ENCODE measurements around the gene TPRX1.

Gene TPRX1

DNA sequence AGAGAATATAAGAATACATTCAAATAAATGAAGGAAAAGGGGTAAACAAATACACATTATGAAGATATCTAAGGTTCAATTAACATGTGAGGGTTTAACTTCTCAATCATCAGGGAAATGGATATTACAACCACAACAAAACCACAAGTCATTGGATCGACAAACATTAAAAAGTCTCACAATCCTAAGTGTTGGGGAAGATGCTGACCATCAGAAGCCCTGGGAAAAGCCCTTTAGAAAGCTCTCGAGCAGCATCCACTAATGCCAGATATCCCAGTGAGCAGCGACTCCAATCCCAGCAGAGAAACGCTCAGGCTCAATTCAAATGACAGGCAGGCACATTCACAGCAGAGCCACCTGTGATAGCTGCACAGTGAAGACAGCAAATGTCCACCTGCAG lies 3.1 kb downstream of the TPRX1 start:
- Histone ChIP-seq H2AFZ (ENCODE audit: low read length) (no peak overlapping the region), H3F3A (ENCODE audit: insufficient read depth, low read length) (no peaks in the 10 kb centered on the region), H3K27me3 (replicated peaks; ENCODE audit: insufficient read depth, low read length) (peaks cover 46% of the 10 kb centered on the region), H3K79me2 (ENCODE audit: low read length) (no peaks in the 10 kb centered on the region), H3K9me2 (replicated peaks; ENCODE audit: insufficient read depth, low read length) (no peaks in the 10 kb centered on the region), H3K4me2 (ENCODE audit: low read depth, low read length) (no peak overlapping the region), H4K20me1 (ENCODE audit: insufficient read depth, low read length) (no peaks in the 10 kb centered on the region), H3K9me3 (replicated peaks; ENCODE audit: insufficient read depth, low read length) (no peaks in the 10 kb centered on the region), H3K36me3 (replicated peaks; ENCODE audit: insufficient read depth, low read length) (no peaks in the 10 kb centered on the region), H3K4me1 (ENCODE audit: low read length) (no peaks in the 10 kb centered on the region), H3K27ac (ENCODE audit: low read length) (no peak overlapping the region), H3K9ac (ENCODE audit: low read length) (no peak overlapping the region), H3K4me3 (ENCODE audit: low read length) (no peak overlapping the region)
- no peak for DNase-seq
- TF ChIP-seq, protein P1, sequence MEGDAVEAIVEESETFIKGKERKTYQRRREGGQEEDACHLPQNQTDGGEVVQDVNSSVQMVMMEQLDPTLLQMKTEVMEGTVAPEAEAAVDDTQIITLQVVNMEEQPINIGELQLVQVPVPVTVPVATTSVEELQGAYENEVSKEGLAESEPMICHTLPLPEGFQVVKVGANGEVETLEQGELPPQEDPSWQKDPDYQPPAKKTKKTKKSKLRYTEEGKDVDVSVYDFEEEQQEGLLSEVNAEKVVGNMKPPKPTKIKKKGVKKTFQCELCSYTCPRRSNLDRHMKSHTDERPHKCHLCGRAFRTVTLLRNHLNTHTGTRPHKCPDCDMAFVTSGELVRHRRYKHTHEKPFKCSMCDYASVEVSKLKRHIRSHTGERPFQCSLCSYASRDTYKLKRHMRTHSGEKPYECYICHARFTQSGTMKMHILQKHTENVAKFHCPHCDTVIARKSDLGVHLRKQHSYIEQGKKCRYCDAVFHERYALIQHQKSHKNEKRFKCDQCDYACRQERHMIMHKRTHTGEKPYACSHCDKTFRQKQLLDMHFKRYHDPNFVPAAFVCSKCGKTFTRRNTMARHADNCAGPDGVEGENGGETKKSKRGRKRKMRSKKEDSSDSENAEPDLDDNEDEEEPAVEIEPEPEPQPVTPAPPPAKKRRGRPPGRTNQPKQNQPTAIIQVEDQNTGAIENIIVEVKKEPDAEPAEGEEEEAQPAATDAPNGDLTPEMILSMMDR (IDR thresholded peaks at IDR 0.05; ENCODE audit: low read length): no peak
- TF ChIP-seq EZH2 (optimal IDR thresholded peaks at IDR 0.05; ENCODE audit: low read depth, low read length): no peak
- TF ChIP-seq EZH2phosphoT487 (IDR thresholded peaks at IDR 0.05; ENCODE audit: low read length): no peak

GRCh38 chr19:47798904-47799266 lies 5.5 kb downstream of the TPRX1 start:
- Histone ChIP-seq H3K4me3 (ENCODE audit: low read length) (no peak overlapping the region), H3K27ac (ENCODE audit: low read length) (no peak overlapping the region), H3K36me3 (replicated peaks; ENCODE audit: insufficient read depth, low read length) (no peaks in the 10 kb centered on the region), H3K4me1 (ENCODE audit: low read length) (no peaks in the 10 kb centered on the region), H2AFZ (ENCODE audit: low read length) (no peak overlapping the region), H3K9me2 (replicated peaks; ENCODE audit: insufficient read depth, low read length) (no peaks in the 10 kb centered on the region), H3K27me3 (replicated peaks; ENCODE audit: insufficient read depth, low read length) (peaks cover 46% of the 10 kb centered on the region), H3K9me3 (replicated peaks; ENCODE audit: insufficient read depth, low read length) (no peaks in the 10 kb centered on the region), H3K4me2 (ENCODE audit: low read depth, low read length) (no peak overlapping the region), H3K79me2 (ENCODE audit: low read length) (no peaks in the 10 kb centered on the region), H4K20me1 (ENCODE audit: insufficient read depth, low read length) (no peaks in the 10 kb centered on the region), H3F3A (ENCODE audit: insufficient read depth, low read length) (no peaks in the 10 kb centered on the region), H3K9ac (ENCODE audit: low read length) (no peak overlapping the region)
- no peak for DNase-seq
- TF ChIP-seq EZH2 (optimal IDR thresholded peaks at IDR 0.05; ENCODE audit: low read depth, low read length): no peak
- TF ChIP-seq, protein P1 (IDR thresholded peaks at IDR 0.05; ENCODE audit: low read length): no peak
- no peak for TF ChIP-seq EZH2phosphoT487 (IDR thresholded peaks at IDR 0.05; ENCODE audit: low read length)

GRCh38 chr19:47797996-47798903 lies 6.1 kb downstream of the TPRX1 start:
- DNase-seq: no peak
- Histone ChIP-seq H3K9ac (ENCODE audit: low read length) (no peak overlapping the region), H2AFZ (ENCODE audit: low read length) (no peak overlapping the region), H3K4me3 (ENCODE audit: low read length) (no peak overlapping the region), H3F3A (ENCODE audit: insufficient read depth, low read length) (no peaks in the 10 kb centered on the region), H3K4me1 (ENCODE audit: low read length) (no peaks in the 10 kb centered on the region), H3K27ac (ENCODE audit: low read length) (no peak overlapping the region), H3K9me3 (replicated peaks; ENCODE audit: insufficient read depth, low read length) (no peaks in the 10 kb centered on the region), H3K9me2 (replicated peaks; ENCODE audit: insufficient read depth, low read length) (no peaks in the 10 kb centered on the region), H4K20me1 (ENCODE audit: insufficient read depth, low read length) (no peaks in the 10 kb centered on the region), H3K79me2 (ENCODE audit: low read length) (no peaks in the 10 kb centered on the region), H3K36me3 (replicated peaks; ENCODE audit: insufficient read depth, low read length) (no peaks in the 10 kb centered on the region), H3K27me3 (replicated peaks; ENCODE audit: insufficient read depth, low read length) (peaks cover 48% of the 10 kb centered on the region), H3K4me2 (ENCODE audit: low read depth, low read length) (no peak overlapping the region)
- TF ChIP-seq EZH2phosphoT487 (IDR thresholded peaks at IDR 0.05; ENCODE audit: low read length): no peak
- no peak for TF ChIP-seq EZH2 (optimal IDR thresholded peaks at IDR 0.05; ENCODE audit: low read depth, low read length)

DNA sequence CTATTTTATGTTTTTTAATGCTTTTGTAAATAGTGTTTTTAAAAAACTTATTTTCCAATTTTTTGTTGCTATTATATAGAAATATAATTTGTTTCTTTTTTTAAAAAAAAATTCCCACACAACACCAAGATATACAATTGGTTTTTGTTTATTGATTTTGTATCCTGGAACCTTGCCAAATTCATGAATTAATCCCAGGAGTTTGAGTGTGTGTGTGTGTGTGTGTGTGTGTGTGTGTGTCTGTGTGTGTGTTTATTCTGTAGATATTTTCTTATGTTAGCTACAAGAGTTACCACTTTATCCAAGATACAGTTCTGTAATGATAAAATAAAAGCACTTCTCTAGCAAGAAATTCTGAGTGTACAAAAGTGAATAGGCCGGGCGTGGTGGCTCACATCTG lies 7.6 kb downstream of the TPRX1 start:
- Histone ChIP-seq H3K27me3 (replicated peaks; ENCODE audit: insufficient read depth, low read length) (peaks cover 60% of the 10 kb centered on the region), H3K9me3 (replicated peaks; ENCODE audit: insufficient read depth, low read length) (no peaks in the 10 kb centered on the region), H3K36me3 (replicated peaks; ENCODE audit: insufficient read depth, low read length) (no peaks in the 10 kb centered on the region), H4K20me1 (ENCODE audit: insufficient read depth, low read length) (no peaks in the 10 kb centered on the region), H3F3A (ENCODE audit: insufficient read depth, low read length) (no peaks in the 10 kb centered on the region), H3K9ac (ENCODE audit: low read length) (no peak overlapping the region), H2AFZ (ENCODE audit: low read length) (no peak overlapping the region), H3K79me2 (ENCODE audit: low read length) (no peaks in the 10 kb centered on the region), H3K27ac (ENCODE audit: low read length) (no peak overlapping the region), H3K4me1 (ENCODE audit: low read length) (no peaks in the 10 kb centered on the region), H3K4me2 (ENCODE audit: low read depth, low read length) (no peak overlapping the region), H3K9me2 (replicated peaks; ENCODE audit: insufficient read depth, low read length) (no peaks in the 10 kb centered on the region), H3K4me3 (ENCODE audit: low read length) (no peak overlapping the region)
- DNase-seq: no peak
- TF ChIP-seq EZH2phosphoT487 (IDR thresholded peaks at IDR 0.05; ENCODE audit: low read length): no peak
- TF ChIP-seq, protein P1 (IDR thresholded peaks at IDR 0.05; ENCODE audit: low read length): no peak
- TF ChIP-seq EZH2 (optimal IDR thresholded peaks at IDR 0.05; ENCODE audit: low read depth, low read length): no peak

All from MM.1S (cell line).